ENCODE results near the gene KCNJ6.

GRCh38 chr21:37916310-37917051, at the start of gene KCNJ6:
- no peak for TF ChIP-seq EZH2phosphoT487 (IDR thresholded peaks at IDR 0.05; ENCODE audit: low read depth)
- no peak for TF ChIP-seq CTCF (IDR thresholded peaks at IDR 0.05; ENCODE audit: low read depth, low read length)
